Activated CD4-positive, alpha-beta T cell treated with anti-CD3 and anti-CD28 coated beads, Interleukin-2, amount 50 U/mL, for 24 hours (primary cell): Measurements from ENCODE around the gene BAIAP2L2.
"Not testable (repeated sequence)": the region's sequence is repeated elsewhere in the genome, so short reads cannot be mapped to it uniquely, and the experiment has no call there.

Experiments used
- DNase-seq, 2 donors: peaks; one replicate each; pipeline ENCODE4 v3.0.0-alpha.2; 2020; ENCODE audit warnings: low read depth in 1 of 2, low spot score in 1 of 2

The BAIAP2L2 gene

DNA sequence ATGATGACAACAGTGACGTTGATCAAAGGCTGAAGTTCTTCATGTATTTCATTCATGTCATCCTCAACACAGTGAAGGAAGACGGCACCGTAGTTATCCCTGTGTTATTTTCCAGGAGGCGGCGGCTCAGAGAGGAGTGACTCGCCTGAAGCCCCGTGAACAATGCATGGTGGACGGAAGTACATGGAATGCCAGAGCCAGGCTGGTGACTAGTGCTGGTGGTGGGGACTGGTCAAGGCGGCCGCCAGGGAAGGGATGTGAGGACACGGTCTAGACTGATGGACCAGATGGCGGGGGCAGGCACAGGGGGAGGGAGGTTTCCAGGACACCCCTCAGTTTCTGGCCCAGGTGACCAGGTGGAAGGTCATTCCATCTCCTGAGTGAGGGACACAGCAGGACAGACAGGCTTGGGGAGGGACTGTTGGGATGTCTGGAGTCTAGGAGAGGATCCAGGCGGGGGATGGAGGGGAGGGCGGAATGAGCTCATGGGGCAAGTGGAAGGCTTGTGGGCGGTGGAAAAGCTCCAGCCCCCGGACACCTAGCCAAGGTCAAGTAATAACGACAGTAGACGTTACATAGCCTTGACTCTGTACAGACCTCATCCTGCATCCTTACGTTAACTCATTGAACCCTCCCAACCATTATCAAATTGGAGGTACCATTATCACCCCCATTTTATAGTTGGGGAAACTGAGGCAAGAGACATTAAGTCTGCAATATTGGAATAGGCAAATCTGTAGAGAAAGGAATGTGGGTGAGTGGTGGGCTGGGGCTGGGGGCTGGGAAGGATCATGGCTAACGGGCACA is 69.3 kb downstream of the BAIAP2L2 start:
- no peak for DNase-seq

DNA sequence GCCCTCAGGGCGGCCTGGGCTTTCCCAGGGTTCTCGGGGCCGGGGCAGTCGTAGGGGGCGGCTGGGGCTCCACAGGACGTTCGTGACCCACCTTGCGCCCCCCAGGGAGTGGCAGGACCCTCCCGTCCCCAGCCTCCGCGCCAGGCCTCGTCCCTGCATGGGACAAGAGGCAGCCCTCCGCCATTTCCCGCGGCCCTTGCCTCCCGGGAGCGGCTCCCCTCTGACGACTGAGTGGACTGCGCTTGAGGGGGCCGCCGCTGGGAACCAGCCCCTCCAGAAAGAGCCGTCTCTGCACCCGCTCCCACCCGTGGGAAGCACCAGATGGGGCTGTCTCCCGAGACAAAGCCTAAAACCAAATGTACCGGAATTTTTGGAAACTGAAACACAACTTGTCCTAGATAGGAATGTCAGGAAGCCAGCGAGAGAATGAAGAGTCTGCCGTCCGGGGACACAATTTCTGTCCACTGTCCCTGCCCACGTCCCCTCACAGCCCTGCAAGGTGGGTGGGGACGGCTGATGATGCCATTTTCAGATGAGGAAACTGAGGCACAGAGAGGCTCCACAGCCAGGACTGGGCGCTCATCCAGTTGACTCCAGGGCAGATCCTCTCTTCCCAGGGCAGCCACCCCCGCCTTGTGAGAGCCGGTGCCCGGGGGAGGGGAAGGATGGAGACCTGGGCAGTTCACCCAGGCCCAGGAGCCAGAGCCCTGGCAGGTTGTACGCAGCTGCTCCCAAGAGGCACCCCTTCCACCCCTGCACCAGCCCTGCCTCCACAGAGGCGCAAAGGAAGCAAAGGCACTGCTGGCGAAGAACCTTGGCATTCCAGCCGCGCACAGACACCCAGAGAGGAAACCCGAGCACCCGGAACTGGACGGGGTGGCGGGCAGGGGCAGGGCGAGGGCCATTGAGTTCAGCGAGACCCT is 71.3 kb downstream of the BAIAP2L2 start:
- DNase-seq = no peak

DNA sequence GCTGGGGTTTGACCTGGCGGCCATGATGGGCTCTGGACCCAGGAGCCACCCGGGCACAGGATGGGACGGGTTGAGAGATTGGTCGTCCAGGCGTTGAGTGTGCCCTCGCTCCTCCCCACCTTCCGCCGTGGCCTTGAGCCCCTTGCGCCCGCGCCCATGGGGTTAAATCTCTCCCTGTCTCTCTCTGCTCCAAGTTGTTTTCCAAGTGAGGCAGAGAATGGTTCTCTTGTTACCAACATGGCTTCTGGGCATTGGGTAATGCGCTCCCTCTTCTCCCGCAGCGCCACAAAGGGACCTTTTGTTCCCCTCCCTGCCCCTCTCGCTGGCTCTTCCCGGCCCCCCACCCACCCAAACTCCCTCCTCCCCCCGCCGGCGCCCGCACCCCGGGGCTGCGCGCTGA is 72.1 kb downstream of the BAIAP2L2 start:
- no peak for DNase-seq

DNA sequence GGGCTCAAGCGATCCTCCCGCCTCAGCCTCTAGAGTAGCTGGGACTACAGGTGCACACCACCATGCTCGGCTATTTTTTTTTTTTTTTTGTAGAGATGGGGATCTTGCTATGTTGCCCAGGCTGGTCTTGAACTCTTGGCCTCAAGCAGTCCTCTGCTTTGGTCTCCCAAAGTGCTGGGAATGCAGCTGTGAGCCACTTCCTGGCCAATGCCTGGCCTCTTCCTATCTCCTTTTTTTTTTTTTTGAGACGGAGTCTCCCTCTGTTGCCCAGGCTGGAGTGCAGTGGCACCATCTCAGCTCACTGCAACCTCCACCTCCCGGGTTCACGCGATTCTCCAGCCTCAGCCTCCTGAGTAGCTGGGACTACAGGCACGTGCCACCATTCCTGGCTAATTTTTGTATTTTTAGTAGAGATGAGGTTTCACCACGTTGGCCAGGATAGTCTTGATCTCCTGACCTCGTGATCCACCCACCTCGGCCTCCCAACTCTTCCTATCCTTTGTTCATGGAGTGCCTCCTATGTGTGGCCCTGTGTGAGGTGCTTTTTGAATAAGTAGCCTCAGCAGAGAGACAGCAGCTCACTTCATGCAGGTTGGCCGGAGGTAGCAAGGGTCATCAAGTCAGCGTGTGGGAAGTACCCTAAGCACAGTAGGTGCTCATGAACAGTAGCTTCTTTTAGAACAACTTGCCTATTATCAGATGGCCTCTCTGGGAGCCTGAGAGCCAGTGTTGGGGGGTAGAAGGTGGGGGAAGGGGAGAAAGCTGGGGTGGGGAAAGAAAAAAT is 72.9 kb downstream of the BAIAP2L2 start:
- not testable (repeated sequence) for DNase-seq

DNA sequence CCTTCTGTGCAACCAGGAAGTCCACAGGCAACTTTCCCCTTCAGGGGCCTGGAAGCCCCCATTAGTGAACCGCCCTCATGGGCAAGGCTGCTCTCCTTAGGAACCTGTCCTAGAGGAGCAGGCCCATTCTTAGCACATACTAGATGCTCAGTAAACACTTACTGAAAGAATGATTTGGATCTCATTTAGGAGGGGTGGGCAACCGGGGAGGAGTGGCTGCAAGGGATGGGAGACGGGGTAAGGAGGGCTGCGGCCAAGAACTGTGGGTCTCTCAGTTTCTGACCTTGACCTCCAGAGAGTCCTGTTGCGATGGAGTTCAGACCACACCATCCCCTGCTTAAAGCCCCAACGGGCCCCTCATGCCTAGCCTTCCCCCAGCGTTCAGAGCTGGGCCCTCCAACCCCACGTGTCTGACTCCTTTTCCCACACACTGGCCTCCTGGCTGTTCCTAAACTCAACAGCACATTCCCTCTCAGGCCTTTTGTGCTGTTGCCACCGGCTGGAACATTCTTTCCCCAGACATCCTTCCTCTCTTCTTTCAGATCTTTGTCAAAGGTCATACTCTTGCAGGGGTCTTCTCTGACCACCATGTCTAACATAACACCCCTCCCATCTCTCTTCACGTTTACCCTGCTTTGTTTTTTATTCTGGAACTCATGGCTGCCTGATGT is 74.0 kb downstream of the BAIAP2L2 start:
- DNase-seq = no peak

DNA sequence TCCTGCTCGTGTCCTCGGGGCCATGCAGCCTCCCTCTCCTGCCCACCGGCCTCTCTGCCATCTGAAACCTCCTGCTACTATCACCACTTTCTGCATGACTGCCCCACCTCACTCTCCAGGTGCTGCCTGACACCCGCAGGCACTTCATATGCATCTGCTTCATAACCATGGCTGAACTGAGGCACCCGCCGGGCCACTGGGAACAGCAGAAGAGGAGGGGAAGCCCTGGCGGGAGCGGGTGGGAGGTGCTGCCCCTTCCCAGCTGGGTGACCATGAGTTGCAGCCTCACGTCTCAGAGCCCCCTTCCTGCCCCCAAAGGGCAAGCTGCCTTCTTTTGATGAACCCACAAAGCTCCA is 75.0 kb downstream of the BAIAP2L2 start:
- DNase-seq = no peak
